GM18511 (cell line): ENCODE data around the gene MACROD2.

Source experiments
- ATAC-seq: cut with Tn5 transposase; IDR thresholded peaks from one replicate; pipeline ENCODE4 v1.9.1; 2021; ENCODE audit warnings: mild to moderate bottlenecking, moderate library complexity; ENCODE audit not compliant: unreplicated experiment

The MACROD2 gene

GRCh38 chr20:15061061-15061430 is 1065.7 kb downstream of the MACROD2 start:
- ATAC-seq: no peak

- no peak for ATAC-seq
These were observed 1066.6 kb downstream of the MACROD2 start for GRCh38 chr20:15061955-15062354.

- no peak for ATAC-seq
These were observed 1067.8 kb downstream of the MACROD2 start for GRCh38 chr20:15063081-15063480.

GRCh38 chr20:15064741-15065140 is 1069.4 kb downstream of the MACROD2 start:
- no peak for ATAC-seq

GRCh38 chr20:15065794-15066193 is 1070.5 kb downstream of the MACROD2 start:
- no peak for ATAC-seq

- no peak for ATAC-seq
These were observed 1073.2 kb downstream of the MACROD2 start for GRCh38 chr20:15068486-15068885.

GRCh38 chr20:15069355-15069754 is 1074.0 kb downstream of the MACROD2 start:
- ATAC-seq: no peak

- ATAC-seq: no peak
These were observed 1075.9 kb downstream of the MACROD2 start for GRCh38 chr20:15071085-15071808.

- ATAC-seq: no peak
These were observed 1077.0 kb downstream of the MACROD2 start for GRCh38 chr20:15072316-15072715.

GRCh38 chr20:15075586-15075985 is 1080.3 kb downstream of the MACROD2 start:
- ATAC-seq: no peak

- ATAC-seq: no peak
These were observed 1081.5 kb downstream of the MACROD2 start for GRCh38 chr20:15076785-15077184.

GRCh38 chr20:15077733-15078250 is 1082.5 kb downstream of the MACROD2 start:
- no peak for ATAC-seq

- ATAC-seq: no peak
These were observed 1084.5 kb downstream of the MACROD2 start for GRCh38 chr20:15079594-15080340.

GRCh38 chr20:15081261-15081660 is 1085.9 kb downstream of the MACROD2 start:
- no peak for ATAC-seq

- no peak for ATAC-seq
These were observed 1096.2 kb downstream of the MACROD2 start for GRCh38 chr20:15091421-15092037.

GRCh38 chr20:15098351-15098750 is 1103.0 kb downstream of the MACROD2 start:
- no peak for ATAC-seq

- ATAC-seq: no peak
These were observed 1103.8 kb downstream of the MACROD2 start for GRCh38 chr20:15099130-15099529.

GRCh38 chr20:15100506-15101160 is 1105.3 kb downstream of the MACROD2 start:
- peak; percentile 68 for ATAC-seq

GRCh38 chr20:15107931-15108330 is 1112.6 kb downstream of the MACROD2 start:
- no peak for ATAC-seq

- ATAC-seq: no peak
These were observed 1114.2 kb downstream of the MACROD2 start for GRCh38 chr20:15109494-15109893.

- no peak for ATAC-seq
These were observed 1116.3 kb downstream of the MACROD2 start for GRCh38 chr20:15111654-15112053.
